ENCODE measurements around the gene THADA.

Gene THADA

DNA sequence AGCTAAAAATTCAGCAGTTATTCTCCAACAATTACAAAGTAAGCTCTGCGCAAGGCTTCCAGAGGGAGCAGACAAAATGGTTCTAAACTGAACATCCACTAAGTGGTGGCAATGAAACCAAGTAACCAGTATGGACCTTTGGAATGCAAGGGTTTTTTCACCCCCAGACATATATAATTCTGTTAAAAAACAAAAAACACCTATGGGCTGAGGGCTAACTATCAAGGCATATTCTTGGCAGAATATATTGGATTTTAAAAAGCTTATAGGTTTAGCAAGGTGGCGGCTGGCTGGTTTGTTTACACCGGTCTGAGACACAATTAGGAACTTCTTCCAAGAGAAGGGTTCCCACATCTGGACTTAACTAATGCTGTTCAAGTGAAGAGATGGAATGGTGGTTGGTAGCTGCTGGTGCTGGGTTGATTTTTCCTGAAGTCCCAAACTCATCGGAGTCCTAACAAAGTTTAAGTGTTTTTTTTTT is 372.3 kb downstream of the THADA start:
- DNase-seq (ENCODE audit: low read depth): no peak
- TF ChIP-seq, protein P1, sequence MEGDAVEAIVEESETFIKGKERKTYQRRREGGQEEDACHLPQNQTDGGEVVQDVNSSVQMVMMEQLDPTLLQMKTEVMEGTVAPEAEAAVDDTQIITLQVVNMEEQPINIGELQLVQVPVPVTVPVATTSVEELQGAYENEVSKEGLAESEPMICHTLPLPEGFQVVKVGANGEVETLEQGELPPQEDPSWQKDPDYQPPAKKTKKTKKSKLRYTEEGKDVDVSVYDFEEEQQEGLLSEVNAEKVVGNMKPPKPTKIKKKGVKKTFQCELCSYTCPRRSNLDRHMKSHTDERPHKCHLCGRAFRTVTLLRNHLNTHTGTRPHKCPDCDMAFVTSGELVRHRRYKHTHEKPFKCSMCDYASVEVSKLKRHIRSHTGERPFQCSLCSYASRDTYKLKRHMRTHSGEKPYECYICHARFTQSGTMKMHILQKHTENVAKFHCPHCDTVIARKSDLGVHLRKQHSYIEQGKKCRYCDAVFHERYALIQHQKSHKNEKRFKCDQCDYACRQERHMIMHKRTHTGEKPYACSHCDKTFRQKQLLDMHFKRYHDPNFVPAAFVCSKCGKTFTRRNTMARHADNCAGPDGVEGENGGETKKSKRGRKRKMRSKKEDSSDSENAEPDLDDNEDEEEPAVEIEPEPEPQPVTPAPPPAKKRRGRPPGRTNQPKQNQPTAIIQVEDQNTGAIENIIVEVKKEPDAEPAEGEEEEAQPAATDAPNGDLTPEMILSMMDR (conservative IDR thresholded peaks at IDR 0.05; ENCODE audit: low read depth, low read length): no peak

DNA sequence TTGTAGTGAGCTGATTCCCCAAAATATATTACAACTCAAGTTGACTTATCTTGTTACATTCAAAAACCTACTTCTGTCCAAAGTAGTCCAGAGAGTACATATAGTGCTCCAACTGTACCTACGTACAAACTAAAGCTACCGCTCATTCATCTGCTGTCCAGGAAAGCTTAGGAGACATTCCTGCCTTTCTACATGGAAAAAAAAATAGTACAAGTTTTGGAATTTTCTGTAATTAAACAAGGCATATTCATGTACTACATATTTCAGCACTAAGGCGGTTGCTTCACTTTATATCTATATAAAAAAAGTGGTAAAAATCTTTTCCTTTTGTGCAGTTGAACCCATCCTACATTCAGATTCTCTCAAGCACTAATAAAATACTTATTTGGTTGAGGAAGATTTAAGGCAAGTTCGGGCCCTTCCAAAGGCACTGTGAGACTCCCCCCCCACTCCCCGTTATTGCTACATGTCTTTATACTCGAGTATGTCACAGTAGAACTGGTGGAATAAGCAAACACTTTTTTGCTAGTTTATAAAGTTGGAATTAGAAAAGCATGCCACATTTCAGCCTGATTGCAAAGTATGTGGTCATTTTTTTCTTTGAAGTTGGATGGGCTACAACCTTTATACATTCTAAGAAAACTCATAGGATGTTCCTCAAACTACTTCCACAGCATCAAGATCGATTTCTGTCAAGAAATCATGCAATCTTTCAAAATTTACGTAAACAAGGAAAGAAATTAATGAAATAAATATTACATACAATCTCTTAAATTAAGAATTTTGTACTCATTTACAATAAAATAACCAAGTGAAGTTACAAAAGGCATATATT is 373.1 kb downstream of the THADA start:
- DNase-seq (ENCODE audit: low read depth): no peak
- TF ChIP-seq, protein P1 (conservative IDR thresholded peaks at IDR 0.05; ENCODE audit: low read depth, low read length): no peak
- peak overlapping the region; percentile 90 for H3K4me3 ChIP-seq (ENCODE audit: low read length)

More for the DNA sequence above, 372.3 kb downstream of the THADA start:
- H3K4me3 ChIP-seq (ENCODE audit: low read length): peak overlapping the region; percentile 90

DNA sequence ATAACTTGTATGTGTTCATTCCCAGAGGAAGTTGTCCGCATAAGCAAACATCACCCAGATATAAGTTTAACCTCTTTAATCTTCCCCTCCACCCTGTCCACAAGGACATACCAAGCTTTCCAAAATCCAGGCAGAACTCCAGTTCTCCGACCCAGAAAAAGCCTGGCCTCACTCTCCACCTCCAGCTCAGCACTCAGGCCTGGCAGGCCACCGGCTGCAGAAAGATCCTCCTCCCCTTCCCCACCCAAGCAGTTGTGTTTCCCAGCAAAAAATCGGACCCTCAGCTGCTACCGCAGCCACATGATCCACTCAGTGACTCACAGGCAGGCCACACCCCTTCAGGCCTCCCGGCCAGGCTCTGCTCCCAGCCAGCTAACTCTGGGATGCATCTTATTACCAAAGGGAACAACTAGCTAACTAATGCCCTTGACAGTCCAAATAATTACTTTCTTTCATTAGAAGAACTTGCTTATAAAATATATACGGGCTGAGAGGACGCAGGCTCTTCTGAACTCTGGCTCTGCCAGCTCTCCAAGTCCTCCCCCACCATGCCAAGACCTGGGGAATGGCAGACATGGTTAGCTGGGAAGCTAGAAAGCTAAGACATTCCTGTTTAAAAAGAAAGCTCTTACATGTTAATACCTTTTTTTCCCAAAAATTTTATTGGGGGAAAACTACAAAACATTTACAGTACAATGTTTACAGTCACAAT is 373.9 kb downstream of the THADA start:
- peak overlapping the region; percentile 90 for H3K4me3 ChIP-seq (ENCODE audit: low read length)
- TF ChIP-seq, protein P1 (conservative IDR thresholded peaks at IDR 0.05; ENCODE audit: low read depth, low read length): no peak
- DNase-seq (ENCODE audit: low read depth): peak; percentile 91

DNA sequence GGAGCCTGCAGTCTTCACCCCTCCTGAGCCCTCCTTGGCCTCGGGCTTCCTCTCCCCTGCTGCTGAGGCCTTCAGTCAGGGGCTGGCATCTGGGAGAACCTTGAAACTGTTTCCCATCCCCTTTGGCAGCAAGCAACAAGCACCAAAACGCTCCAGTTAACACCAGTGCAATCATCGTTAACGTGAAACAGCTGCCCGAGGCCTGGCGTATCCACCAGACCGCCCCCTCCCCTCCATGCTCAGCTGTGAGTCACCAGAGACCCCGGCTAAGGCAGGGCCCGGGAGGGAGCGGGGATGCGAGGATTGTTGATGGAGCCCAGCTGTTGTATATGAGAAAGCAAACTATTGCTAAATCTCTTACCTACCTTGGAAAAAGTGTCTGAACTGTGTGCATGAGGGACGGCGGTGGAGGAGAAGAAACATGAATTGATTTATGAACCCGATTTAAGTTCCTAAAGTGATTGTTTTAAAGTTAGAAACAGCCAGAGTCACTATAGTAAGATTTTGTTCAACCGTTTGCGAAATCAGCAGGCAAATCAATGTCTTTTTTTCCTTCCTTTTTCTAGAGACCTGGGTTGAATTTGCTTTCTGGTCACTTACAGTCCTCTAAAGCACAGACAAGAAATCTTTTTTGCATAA is 374.6 kb downstream of the THADA start:
- DNase-seq (ENCODE audit: low read depth): no peak
- H3K4me3 ChIP-seq (ENCODE audit: low read length): peak overlapping the region; percentile 90
- TF ChIP-seq, protein P1 (conservative IDR thresholded peaks at IDR 0.05; ENCODE audit: low read depth, low read length): no peak

DNA sequence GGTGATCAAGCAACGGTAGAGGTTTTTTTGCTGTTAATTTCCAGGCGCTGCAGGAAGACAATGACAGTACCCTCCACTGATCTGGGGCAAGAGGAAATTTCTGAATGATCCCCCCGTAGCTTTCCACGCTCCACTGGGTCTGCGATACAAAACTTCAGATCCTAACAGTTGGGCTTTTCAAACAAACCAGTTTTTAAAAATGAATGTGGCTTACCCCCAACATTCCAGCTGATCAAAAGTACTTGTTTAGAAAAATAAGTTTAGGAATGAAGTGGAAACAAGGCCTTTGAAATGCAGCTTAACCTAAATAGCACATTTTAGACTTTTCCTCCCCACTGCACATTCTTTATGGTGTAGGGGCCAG is 375.1 kb downstream of the THADA start:
- no peak for DNase-seq (ENCODE audit: low read depth)
- TF ChIP-seq, protein P1 (conservative IDR thresholded peaks at IDR 0.05; ENCODE audit: low read depth, low read length): no peak
- H3K4me3 ChIP-seq (ENCODE audit: low read length): peak overlapping the region; percentile 90

DNA sequence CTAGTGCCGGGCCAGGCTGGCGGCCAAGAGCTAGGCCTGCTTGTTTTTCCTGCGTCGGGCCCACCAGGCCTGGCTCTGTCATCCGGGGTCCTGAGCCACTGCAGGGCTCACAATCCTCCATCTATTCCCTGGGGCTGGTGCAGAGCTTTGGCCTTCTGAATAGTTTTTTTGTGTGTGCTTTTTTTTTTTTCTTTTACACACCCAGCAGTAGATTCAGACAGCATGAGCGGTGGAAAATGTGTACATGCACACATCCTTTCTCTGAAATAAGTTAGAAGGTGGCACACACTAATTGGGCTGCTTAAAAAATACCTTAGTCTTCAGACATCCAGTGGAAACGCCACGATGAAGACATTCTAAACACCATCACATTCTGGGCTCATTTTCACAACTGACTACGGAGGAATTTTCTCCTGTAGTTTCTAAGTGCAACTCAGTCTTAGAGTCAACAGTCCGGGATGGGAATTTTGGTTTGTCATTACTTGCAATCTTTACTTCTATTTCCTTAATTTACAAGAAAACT is 375.5 kb downstream of the THADA start:
- DNase-seq (ENCODE audit: low read depth): no peak
- peak overlapping the region; percentile 90 for H3K4me3 ChIP-seq (ENCODE audit: low read length)
- TF ChIP-seq, protein P1 (conservative IDR thresholded peaks at IDR 0.05; ENCODE audit: low read depth, low read length): no peak

All from retinal pigment epithelial cell (primary cell).